Measurements from ENCODE around the gene AMOTL2.

The AMOTL2 gene

GRCh38 chr3:134350861-134351311 is 23.4 kb downstream of the AMOTL2 start:
- no peak for DNase-seq

GRCh38 chr3:134350266-134350665 is 24.0 kb downstream of the AMOTL2 start:
- no peak for DNase-seq

- no peak for DNase-seq
Observed at GRCh38 chr3:134348524-134348923, 25.7 kb downstream of the AMOTL2 start.

- no peak for DNase-seq
Observed at GRCh38 chr3:134347551-134347950, 26.7 kb downstream of the AMOTL2 start.

GRCh38 chr3:134346744-134347143 is 27.5 kb downstream of the AMOTL2 start:
- no peak for DNase-seq

- DNase-seq: no peak
Observed at GRCh38 chr3:134345202-134345601, 29.0 kb downstream of the AMOTL2 start.

GRCh38 chr3:134344560-134344959 is 29.7 kb downstream of the AMOTL2 start:
- no peak for DNase-seq

- no peak for DNase-seq
Observed at GRCh38 chr3:134342259-134342658, 32.0 kb downstream of the AMOTL2 start.

GRCh38 chr3:134341389-134341788 is 32.9 kb downstream of the AMOTL2 start:
- peak; percentile 6 for DNase-seq

GRCh38 chr3:134340982-134341365 is 33.3 kb downstream of the AMOTL2 start:
- DNase-seq: no peak

GRCh38 chr3:134340362-134340981 is 33.8 kb downstream of the AMOTL2 start:
- DNase-seq: no peak

GRCh38 chr3:134339913-134340312 is 34.3 kb downstream of the AMOTL2 start:
- no peak for DNase-seq

GRCh38 chr3:134339331-134339730 is 34.9 kb downstream of the AMOTL2 start:
- no peak for DNase-seq

GRCh38 chr3:134338516-134339261 is 35.6 kb downstream of the AMOTL2 start:
- DNase-seq: no peak

- no peak for DNase-seq
Observed at GRCh38 chr3:134338201-134338512, 36.1 kb downstream of the AMOTL2 start.

GRCh38 chr3:134337511-134338200 is 36.6 kb downstream of the AMOTL2 start:
- no peak for DNase-seq

- no peak for DNase-seq
Observed at GRCh38 chr3:134337071-134337482, 37.2 kb downstream of the AMOTL2 start.

GRCh38 chr3:134336587-134336986 is 37.7 kb downstream of the AMOTL2 start:
- DNase-seq: no peak

- DNase-seq: no peak
Observed at GRCh38 chr3:134334901-134335280, 39.4 kb downstream of the AMOTL2 start.

- DNase-seq: no peak
Observed at GRCh38 chr3:134334231-134334900, 39.9 kb downstream of the AMOTL2 start.

- DNase-seq: no peak
Observed at GRCh38 chr3:134333522-134334181, 40.6 kb downstream of the AMOTL2 start.

- DNase-seq: no peak
Observed at GRCh38 chr3:134332344-134332743, 41.9 kb downstream of the AMOTL2 start.

GRCh38 chr3:134331811-134332199 is 42.4 kb downstream of the AMOTL2 start:
- DNase-seq: no peak
